H1 (cell line): Measurements from ENCODE around the gene C7orf25.

ENCODE experiments used
- POLR2A ChIP-seq, 2 experiments: IDR thresholded peaks; 1 replicate in 1 of 2; 2 replicates in 1 of 2; pipeline ENCODE4 v1.6.1; 2011; ENCODE audit warnings: low read depth in 2 of 2, low read length in 2 of 2, mild to moderate bottlenecking in 2 of 2; ENCODE audit errors: control extremely low read depth in 1 of 2
- RAD21 ChIP-seq, 2 experiments: IDR thresholded peaks in 1 of 2; conservative IDR thresholded peaks in 1 of 2; 2 replicates each; pipeline ENCODE4 v1.6.1; 2011; ENCODE audit warnings: low read depth in 2 of 2, low read length in 2 of 2, improper control_type of control experiment in 1 of 2, inconsistent platforms in 1 of 2, mild to moderate bottlenecking in 1 of 2, moderate library complexity in 1 of 2
- RBBP5 ChIP-seq: IDR thresholded peaks from 2 replicates; pipeline ENCODE4 v1.7.1; 2012; ENCODE audit warnings: low read depth, mild to moderate bottlenecking, inconsistent platforms, low read length, moderate library complexity, borderline replicate concordance
- SIX5 ChIP-seq: IDR thresholded peaks from 2 replicates; pipeline ENCODE4 v1.6.1; 2011; ENCODE audit warnings: mild to moderate bottlenecking, low read depth, low read length
- TEAD4 ChIP-seq: IDR thresholded peaks from 2 replicates; pipeline ENCODE4 v1.6.1; 2012; ENCODE audit warnings: low read depth, low read length, inconsistent platforms, mixed read lengths
- TF ChIP-seq, protein P1 (sequence below): IDR thresholded peaks from 2 replicates; pipeline ENCODE4 v1.6.1; 2012; ENCODE audit warnings: inconsistent platforms
- TF ChIP-seq, protein P2 (sequence below), 3 experiments: IDR thresholded peaks; 1 replicate in 2 of 3; 2 replicates in 1 of 3; pipeline versions ENCODE4 v1.5.1 to v1.6.1; 2011; ENCODE audit warnings: low read length in 3 of 3, mild to moderate bottlenecking in 3 of 3, inconsistent platforms in 2 of 3, low read depth in 1 of 3, moderate library complexity in 1 of 3; ENCODE audit not compliant: insufficient read depth in 1 of 3; ENCODE audit errors: control extremely low read depth in 1 of 3

DNA sequence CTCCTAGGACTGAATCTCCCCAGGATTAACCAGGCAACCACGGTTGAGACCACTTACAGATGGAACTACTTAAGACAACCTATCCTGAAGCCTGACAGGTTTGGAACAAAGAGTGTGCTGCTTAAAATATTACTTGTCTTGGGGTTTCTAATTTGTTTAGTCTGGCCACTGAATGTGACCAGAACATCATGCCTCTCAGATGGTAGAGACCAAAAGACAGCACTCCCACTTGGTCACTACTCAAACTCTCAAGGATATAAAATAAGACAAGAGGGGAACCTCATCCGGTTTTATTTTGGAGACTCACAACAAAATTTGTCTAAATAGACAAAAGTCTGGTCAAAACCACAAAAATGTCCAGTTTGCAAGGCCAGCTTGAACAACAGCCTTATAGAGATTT lies 35.7 kb upstream of the C7orf25 start:
- TF ChIP-seq, protein P1, sequence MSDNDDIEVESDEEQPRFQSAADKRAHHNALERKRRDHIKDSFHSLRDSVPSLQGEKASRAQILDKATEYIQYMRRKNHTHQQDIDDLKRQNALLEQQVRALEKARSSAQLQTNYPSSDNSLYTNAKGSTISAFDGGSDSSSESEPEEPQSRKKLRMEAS, result no peak
- TF ChIP-seq RBBP5 (no peak), SIX5 (no peak), RAD21 (IDR thresholded peaks at IDR 0.05 in 1 of 2, conservative IDR thresholded peaks at IDR 0.05 in 1 of 2; ENCODE audit: low read depth in 2 of 2, low read length in 2 of 2) (no peak), POLR2A (IDR thresholded peaks at IDR 0.05; ENCODE audit: control extremely low read depth in 1 of 2, low read depth in 2 of 2, low read length in 2 of 2) (no peak), TEAD4 (no peak)
- TF ChIP-seq, protein P2, sequence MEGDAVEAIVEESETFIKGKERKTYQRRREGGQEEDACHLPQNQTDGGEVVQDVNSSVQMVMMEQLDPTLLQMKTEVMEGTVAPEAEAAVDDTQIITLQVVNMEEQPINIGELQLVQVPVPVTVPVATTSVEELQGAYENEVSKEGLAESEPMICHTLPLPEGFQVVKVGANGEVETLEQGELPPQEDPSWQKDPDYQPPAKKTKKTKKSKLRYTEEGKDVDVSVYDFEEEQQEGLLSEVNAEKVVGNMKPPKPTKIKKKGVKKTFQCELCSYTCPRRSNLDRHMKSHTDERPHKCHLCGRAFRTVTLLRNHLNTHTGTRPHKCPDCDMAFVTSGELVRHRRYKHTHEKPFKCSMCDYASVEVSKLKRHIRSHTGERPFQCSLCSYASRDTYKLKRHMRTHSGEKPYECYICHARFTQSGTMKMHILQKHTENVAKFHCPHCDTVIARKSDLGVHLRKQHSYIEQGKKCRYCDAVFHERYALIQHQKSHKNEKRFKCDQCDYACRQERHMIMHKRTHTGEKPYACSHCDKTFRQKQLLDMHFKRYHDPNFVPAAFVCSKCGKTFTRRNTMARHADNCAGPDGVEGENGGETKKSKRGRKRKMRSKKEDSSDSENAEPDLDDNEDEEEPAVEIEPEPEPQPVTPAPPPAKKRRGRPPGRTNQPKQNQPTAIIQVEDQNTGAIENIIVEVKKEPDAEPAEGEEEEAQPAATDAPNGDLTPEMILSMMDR (IDR thresholded peaks at IDR 0.05; ENCODE audit: control extremely low read depth in 1 of 3, insufficient read depth in 1 of 3, low read depth in 1 of 3, low read length in 3 of 3), result no peak
